ENCODE results near the gene OR4A5. TPM values are rescaled to one million over a fixed set of nuclear protein-coding genes. Genes with fewer than 3 reads are reported as not detected.
"Not testable (repeated sequence)": the region's sequence is repeated elsewhere in the genome, so short reads cannot be mapped to it uniquely, and the experiment has no call there.

Gene OR4A5, protein sequence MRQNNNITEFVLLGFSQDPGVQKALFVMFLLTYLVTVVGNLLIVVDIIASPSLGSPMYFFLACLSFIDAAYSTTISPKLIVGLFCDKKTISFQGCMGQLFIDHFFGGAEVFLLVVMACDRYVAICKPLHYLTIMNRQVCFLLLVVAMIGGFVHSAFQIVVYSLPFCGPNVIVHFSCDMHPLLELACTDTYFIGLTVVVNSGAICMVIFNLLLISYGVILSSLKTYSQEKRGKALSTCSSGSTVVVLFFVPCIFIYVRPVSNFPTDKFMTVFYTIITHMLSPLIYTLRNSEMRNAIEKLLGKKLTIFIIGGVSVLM
- total RNA-seq = not detected

DNA sequence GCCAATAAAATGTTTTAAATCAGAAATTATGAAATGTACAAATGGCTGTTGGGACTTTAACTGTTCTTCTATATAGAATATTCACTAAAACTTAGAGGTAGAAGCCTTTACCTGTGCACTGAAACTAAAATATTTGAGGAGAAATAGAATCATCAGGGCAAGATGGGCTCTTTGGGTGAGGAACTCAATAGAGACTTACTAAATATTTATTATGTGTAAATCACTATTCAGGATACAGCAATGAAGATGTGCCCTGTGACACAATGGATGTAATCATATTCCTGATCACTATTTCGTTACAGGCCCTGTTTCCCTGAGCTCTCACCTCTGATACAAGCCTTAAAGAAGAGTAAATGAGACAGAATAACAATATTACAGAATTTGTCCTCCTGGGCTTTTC lies at the start of gene OR4A5:
TSS of gene OR4A5 (plus strand) at position 301 of the 400 bp plus-strand sequence. CDS start at position 354, 53 bp downstream.
- not testable (repeated sequence) for H3K36me3 ChIP-seq; H3K9me3 ChIP-seq; H3K27me3 ChIP-seq (replicated peaks; ENCODE audit: insufficient read depth); DNase-seq (ENCODE audit: low spot score); H3K4me1 ChIP-seq (ENCODE audit: control insufficient read depth in 1 of 2, low read depth in 2 of 2); H3K4me3 ChIP-seq; ATAC-seq (ENCODE audit: insufficient number of reproducible peaks, low FRiP score, low read depth); H3K27ac ChIP-seq

DNA sequence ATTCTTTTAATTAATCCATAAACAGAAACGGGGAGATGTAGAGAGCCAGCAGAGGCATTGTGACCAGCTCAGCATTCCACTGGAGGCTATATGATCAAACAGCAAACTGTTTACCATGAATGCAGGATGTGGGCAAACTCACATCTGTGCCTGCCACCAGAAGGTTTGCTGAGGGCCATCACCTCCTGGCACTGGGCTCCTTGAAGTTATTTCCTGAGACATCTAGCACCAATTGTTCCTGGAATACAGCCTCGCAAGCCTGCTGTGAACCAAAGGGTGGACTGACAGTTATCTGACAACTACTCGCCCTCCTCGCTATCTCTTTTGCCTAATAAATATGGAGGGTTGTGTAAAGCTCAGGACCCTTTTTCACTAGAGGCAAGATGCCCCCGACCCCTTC lies 13.5 kb downstream of the OR4A5 start:
- not testable (repeated sequence) for ATAC-seq (ENCODE audit: insufficient number of reproducible peaks, low FRiP score, low read depth); H3K36me3 ChIP-seq; H3K27ac ChIP-seq; H3K27me3 ChIP-seq (replicated peaks; ENCODE audit: insufficient read depth); H3K9me3 ChIP-seq; H3K4me3 ChIP-seq; DNase-seq (ENCODE audit: low spot score); H3K4me1 ChIP-seq (ENCODE audit: control insufficient read depth in 1 of 2, low read depth in 2 of 2)

Other genes starting within 250 kb of the OR4A5 start
- gene OR4C46, start 102.8 kb upstream of the OR4A5 start, total RNA-seq = not detected